Measurements from ENCODE around the gene UNK.
"Not testable (repeated sequence)": the region's sequence is repeated elsewhere in the genome, so short reads cannot be mapped to it uniquely, and the experiment has no call there.

UNK gene

DNA sequence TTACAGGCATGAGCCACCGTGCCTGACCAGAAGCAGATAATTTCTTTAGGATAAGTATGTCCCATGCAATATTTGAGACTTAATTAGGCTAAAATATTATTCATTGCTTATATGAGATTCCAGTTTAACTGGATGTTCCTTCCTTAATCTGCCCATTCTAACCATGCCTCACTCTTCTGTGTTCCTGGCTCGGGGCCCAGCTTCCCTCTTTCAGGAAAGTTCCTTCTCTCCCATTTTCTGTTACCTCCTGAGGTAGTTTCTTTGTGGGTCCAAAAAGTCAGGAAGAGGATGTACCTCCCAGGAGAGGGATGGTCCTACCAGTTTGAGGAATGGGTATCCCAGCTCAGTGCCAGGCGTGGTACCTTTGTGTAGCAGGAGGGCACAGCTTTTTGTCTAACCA lies 23.3 kb downstream of the UNK start:
- DNase-seq (ENCODE audit: low spot score), result no peak

GRCh38 chr17:75808549-75808904 lies 23.9 kb downstream of the UNK start:
- no peak for DNase-seq (ENCODE audit: low spot score)

DNA sequence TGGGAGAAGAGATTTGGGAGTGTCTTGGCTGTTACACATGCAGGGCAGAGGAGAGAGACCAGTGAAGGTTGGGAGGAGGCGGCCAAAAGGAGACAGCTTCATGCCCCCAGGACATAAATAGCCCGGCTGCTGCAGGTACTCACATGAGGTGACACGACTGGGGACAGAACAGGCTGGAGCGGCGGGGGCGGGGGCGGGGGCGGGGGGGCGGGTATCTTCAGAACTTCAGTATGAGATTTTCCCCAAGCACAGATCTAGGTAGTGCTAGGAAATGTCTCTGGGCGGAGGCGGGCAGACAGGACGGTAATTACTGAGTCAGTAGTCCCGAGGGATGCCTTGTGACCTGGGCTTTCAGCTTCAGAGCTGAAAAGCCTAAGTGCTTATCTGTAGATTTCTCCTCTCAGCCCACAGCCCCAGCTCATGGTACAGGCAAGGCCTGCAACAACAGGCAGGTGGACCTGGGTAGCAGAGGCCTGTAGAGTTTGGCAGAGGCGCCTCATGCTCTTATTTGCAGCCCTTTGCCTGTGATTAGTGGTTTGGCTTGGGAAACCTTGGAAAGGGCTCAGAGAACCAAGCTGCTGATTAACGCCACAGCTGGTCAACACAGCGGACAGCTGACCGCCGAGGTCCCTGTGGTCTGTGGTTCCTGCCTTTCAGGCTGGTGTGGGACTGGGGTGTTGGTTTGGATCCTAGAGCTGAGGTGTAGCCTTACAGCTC lies 24.5 kb downstream of the UNK start:
- peak; percentile 74 for DNase-seq (ENCODE audit: low spot score)

GRCh38 chr17:75809631-75810111 lies 25.1 kb downstream of the UNK start:
- DNase-seq (ENCODE audit: low spot score), result no peak

GRCh38 chr17:75810216-75810615 lies 25.6 kb downstream of the UNK start:
- DNase-seq (ENCODE audit: low spot score), result no peak

DNA sequence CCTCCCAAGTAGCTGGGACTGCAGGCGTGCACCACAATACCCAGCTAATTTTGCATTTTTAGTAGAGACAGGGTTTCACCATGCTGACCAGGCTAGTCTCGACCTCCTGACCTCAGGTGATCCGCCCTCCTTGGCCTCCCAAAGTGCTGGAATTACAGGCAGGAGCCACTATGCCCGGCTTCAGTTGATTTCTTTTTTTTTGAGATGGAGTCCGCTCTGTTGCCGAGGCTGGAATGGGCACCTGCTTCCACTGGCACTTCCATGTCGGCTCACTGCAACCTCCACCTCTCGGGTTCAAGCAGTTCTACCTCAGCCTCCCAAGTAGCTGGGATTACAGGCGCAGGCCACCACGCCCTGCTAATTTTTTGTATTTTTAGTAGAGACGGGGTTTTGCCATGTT lies 26.1 kb downstream of the UNK start:
- not testable (repeated sequence) for DNase-seq (ENCODE audit: low spot score)

DNA sequence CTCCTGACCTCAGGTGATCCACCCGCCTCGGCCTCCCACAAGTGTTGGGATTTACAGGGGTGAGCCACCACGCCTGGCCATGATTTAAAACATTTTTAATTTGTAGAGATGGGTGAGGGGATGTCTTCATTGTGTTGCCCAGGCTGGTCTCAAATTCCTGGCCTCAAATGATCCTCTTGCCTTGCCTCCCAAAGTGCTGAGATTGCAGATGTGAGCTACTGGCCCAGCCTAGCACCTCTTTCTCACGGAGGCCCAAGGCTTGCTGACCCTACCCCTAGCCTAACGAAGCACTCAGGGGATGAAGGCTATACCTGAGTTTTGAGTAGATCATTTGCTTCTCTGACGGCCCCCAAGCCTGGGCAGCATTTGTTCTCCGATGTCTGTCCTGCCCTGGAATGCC lies 26.6 kb downstream of the UNK start:
- DNase-seq (ENCODE audit: low spot score), result no peak

- DNase-seq (ENCODE audit: low spot score), result no peak
These were observed 27.7 kb downstream of the UNK start for GRCh38 chr17:75812096-75813013.

DNA sequence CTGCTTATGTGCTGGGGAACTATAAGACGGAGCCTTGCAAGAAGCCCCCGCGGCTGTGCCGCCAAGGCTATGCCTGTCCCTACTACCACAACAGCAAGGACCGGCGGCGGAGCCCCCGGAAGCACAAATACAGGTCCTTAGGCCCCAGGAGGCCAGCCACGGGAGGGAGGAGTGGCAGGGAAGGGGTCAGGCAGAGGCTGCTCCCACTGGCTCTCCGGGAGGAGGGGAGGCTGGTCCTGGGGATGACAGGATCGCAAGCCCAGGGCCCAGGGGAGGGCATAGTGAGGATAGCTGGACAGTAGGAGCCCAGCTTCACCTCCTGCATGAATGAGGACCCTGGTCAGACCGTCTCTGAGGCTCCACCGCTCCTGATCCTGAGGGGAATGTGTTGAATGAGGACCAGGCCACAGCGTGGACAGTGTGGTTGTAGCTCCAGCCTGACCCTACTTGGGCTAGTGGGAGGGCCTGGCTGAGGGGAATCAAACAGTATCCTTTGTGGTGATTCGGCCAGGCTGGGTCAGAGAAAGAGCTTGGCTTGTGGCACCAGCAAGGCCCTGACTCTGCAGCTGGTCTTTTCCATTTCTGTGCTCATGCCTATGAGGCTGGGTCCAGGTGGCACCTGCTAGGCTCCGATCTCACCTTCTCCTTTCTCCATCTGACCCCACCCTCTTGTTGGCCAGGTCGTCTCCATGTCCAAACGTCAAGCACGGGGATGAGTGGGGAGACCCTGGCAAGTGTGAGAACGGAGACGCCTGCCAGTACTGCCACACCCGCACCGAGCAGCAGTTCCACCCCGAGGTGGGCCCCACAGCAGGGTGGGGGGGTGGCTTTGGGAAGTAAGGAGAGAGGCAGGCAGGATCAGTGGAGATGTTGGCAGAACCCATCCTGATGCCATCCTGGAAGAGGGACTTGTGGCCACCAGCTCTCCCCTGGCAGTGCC lies 28.7 kb downstream of the UNK start:
- DNase-seq (ENCODE audit: low spot score), result no peak

DNA sequence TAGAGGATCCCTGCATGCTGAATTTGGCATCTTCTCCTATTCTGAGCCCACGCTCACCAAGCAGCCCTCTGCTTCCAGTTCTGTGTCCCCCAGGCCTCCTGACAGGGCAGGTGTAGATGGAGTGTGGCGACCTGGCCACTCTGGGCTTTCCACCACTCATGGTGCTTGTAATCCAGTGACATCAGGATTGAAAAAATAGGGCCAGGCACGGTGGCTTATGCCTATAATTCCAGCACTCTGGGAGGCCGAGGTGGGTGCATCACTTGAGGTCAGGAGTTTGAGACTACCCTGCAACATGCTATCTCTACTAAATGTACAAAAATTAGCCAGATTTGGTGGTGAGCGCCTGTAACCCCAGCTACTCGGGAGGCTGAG lies 29.4 kb downstream of the UNK start:
- DNase-seq (ENCODE audit: low spot score), result no peak

- no peak for DNase-seq (ENCODE audit: low spot score)
These were observed 30.3 kb downstream of the UNK start for GRCh38 chr17:75814900-75815373.

- no peak for DNase-seq (ENCODE audit: low spot score)
These were observed 30.8 kb downstream of the UNK start for GRCh38 chr17:75815399-75815798.

GRCh38 chr17:75816693-75817092 lies 32.1 kb downstream of the UNK start:
- DNase-seq (ENCODE audit: low spot score), result no peak

- no peak for DNase-seq (ENCODE audit: low spot score)
These were observed 33.0 kb downstream of the UNK start for GRCh38 chr17:75817571-75817970.

GRCh38 chr17:75818326-75818885 lies 33.8 kb downstream of the UNK start:
- DNase-seq (ENCODE audit: low spot score), result no peak

DNA sequence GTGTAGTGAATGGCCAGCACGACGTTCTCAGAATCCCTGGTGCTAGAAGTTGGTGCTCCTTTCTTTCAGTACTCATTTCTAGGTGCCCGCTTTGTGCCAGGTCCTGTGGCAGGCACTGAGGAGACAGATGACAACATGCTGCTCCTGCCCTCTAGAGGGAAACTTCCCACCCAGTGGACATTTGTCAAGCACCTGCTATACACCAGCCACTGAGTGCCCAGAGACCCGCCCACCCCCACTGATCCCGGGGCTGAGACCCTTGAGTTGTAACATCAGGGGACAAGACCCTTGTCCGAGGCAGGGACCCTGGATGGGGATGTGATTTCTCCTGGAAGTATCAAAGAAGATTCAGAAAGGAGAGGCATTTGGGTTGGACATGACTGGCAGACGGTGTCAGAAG lies 34.5 kb downstream of the UNK start:
- DNase-seq (ENCODE audit: low spot score), result no peak

DNA sequence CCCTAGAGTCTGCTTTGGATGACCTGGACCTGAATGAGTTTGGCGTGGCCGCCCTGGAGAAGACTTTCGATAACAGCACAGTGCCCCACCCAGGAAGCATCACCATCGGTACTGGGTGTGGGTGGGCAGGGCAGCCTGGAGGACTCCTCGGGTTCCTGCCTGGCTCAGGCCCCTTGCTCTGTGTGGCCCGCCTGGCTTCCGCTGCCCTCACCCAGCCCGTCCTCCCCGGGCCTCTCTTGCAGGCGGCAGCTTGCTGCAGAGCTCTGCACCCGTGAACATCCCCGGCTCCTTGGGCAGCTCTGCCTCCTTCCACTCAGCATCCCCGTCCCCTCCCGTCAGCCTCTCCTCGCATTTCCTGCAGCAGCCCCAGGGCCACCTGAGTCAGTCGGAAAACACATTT lies 35.1 kb downstream of the UNK start:
- DNase-seq (ENCODE audit: low spot score), result no peak

- no peak for DNase-seq (ENCODE audit: low spot score)
These were observed 35.8 kb downstream of the UNK start for GRCh38 chr17:75820094-75821080.

- DNase-seq (ENCODE audit: low spot score), result no peak
These were observed 36.9 kb downstream of the UNK start for GRCh38 chr17:75821552-75821951.

DNA sequence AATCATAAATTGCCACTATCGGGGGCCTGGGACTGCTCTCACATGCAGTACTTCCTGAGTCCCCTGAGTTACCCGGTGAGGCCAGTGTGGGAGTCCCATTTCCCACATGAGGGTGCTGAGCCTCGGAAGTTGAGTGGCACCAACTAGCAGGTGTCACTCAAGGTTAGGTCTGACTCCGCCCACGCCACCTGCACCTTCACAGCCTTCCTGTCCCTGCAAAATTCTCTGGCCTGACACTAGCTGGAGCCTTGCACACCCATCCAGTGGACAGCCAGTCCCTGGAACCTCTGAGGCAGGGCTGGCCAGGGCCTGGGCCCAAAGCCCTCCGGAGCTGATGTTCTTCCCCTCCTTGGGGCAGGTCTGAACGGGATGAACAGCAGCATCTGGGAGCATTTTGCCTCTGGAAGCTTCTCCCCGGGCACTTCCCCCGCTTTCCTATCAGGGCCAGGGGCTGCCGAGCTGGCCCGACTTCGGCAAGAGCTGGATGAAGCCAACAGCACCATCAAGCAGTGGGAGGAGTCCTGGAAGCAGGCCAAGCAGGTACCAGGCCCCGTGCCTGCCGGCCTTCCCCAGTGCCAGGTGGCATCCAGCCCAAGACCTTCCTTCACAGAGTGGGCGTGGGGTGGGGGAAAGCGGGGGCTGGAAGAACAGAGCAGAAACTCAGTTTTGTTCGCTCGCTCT lies 37.7 kb downstream of the UNK start:
- DNase-seq (ENCODE audit: low spot score), result no peak
